Glomerular visceral epithelial cell (primary cell): Measurements from ENCODE around the gene DRAP1.

ENCODE experiments used
- DNase-seq: peaks from one replicate; pipeline ENCODE4 v3.0.0-alpha.2; 2016; ENCODE audit errors: extremely low spot score

The DRAP1 gene

GRCh38 chr11:65961267-65962140 is 42.3 kb downstream of the DRAP1 start, which contains the start of gene SART1:
TSS of gene SART1 (plus strand) at chr11:65961734. CDS start at chr11:65961781, 47 bp downstream.
- DNase-seq, result peak; percentile 98

GRCh38 chr11:65962141-65962564 is 42.9 kb downstream of the DRAP1 start:
- DNase-seq, result no peak

- DNase-seq, result no peak
These were observed 45.7 kb downstream of the DRAP1 start for GRCh38 chr11:65964906-65965305.

- no peak for DNase-seq
These were observed 46.9 kb downstream of the DRAP1 start for GRCh38 chr11:65965986-65966762.

- no peak for DNase-seq
These were observed 48.2 kb downstream of the DRAP1 start for GRCh38 chr11:65967329-65967934.

GRCh38 chr11:65968600-65969482 is 49.6 kb downstream of the DRAP1 start:
- no peak for DNase-seq
